ENCODE results near the gene RSBN1L.
A peak's percentile ranks its signal among the peaks of the same experiment; 100 is the strongest.
"Not testable (repeated sequence)": the region's sequence is repeated elsewhere in the genome, so short reads cannot be mapped to it uniquely, and the experiment has no call there.

The RSBN1L gene

DNA sequence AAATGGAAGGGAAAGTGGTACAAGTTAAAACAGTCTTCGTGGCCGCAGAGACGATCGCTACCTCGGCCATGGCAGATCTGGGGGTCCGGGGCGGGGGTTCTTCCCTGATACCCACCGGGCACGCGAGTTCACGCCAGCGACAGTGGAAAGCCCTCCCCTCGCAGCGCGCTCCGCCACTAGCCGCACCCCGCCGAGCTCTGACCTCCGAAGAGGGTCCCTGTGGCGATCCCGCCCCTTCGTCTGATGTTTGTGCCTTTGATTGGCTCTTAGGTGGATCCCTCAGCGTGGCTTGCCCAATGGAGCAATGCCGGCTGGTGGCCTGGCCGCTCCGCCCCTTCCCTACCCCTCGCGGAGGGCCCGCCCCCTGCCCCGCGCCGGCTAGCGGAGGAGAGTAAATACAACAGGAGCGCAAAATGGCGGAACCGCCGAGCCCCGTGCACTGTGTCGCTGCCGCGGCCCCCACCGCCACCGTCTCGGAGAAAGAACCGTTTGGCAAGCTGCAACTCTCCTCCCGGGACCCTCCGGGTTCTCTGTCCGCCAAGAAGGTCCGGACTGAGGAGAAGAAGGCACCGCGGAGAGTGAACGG, at the start of gene RSBN1L:
Gene RSBN1L, plus strand, starts transcription at position 403 of the 586 bp plus-strand sequence. Its CDS starts 11 bp downstream, at position 414.
- DNase-seq, result peak; percentile 98 to 99
- TF ChIP-seq POLR2A (IDR thresholded peaks at IDR 0.05; ENCODE audit: low read length) (peak; percentile 90), GATA1 (IDR thresholded peaks at IDR 0.05; ENCODE audit: low read depth, low read length) (no peak)

DNA sequence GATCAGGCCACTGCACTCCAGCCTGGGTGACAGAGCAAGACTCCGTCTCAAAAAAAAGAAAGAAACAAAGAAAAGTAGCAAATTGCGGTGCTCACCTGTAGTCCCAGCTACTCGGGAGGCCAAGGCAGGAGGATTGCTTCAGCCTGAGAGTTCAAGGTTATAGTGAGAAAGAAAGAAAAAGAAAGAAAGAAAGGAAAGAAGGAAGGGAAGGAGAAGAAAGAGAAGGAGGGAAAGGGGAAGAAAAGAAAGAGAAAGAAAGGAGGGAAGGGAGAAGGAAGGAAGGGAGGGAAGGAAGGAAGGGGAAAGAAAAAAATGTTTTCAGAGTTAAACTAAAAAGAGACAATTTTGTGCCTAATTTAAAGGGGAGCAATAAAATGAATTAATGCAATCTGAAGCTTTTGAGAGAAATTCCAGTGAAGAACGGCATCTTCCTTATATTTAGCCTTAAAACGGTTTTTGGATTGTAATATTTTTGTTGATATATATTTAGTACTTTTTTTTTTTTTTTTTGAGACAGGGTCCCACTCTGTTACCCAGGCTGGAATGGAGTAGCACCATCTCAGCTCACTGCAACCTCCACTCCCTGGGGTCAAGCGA, 47.4 kb upstream of the RSBN1L start:
- DNase-seq, result no peak
- no peak for TF ChIP-seq GATA1 (IDR thresholded peaks at IDR 0.05; ENCODE audit: low read depth, low read length)
- TF ChIP-seq POLR2A (IDR thresholded peaks at IDR 0.05; ENCODE audit: low read length), result no peak

GRCh38 chr7:77649716-77650349, 46.4 kb upstream of the RSBN1L start:
- DNase-seq, result no peak
- no peak for TF ChIP-seq GATA1 (IDR thresholded peaks at IDR 0.05; ENCODE audit: low read depth, low read length)
- no peak for TF ChIP-seq POLR2A (IDR thresholded peaks at IDR 0.05; ENCODE audit: low read length)

DNA sequence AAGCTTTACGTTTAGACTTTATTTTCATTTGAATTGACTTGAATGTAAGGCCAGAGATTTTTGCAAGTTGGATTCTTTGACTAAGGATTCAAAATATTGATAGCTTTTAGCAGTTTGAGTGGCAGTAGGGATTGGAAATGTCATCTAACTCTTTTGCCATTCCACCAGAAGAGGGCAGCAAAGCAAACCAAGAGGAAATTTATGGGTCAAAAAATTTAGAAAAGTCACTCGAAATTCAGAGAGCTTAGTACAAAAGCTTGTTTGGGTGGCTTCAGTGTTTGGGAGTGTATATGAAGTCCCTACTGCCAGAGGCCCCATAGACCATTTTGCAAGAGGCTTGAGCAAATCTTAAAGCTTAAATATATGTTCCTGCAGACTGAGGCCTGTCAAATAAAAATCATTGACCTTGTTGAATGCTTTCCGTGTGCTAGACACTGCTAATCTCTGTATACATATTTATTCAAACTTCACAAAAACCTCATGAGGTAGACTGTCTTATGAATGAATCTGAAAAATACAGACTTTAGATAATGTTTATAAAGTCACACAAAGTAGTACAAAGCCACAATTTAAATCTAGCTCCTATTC, 44.6 kb upstream of the RSBN1L start:
- TF ChIP-seq POLR2A (IDR thresholded peaks at IDR 0.05; ENCODE audit: low read length) (no peak), GATA1 (IDR thresholded peaks at IDR 0.05; ENCODE audit: low read depth, low read length) (no peak)
- DNase-seq, result peak; percentile 51 to 72

DNA sequence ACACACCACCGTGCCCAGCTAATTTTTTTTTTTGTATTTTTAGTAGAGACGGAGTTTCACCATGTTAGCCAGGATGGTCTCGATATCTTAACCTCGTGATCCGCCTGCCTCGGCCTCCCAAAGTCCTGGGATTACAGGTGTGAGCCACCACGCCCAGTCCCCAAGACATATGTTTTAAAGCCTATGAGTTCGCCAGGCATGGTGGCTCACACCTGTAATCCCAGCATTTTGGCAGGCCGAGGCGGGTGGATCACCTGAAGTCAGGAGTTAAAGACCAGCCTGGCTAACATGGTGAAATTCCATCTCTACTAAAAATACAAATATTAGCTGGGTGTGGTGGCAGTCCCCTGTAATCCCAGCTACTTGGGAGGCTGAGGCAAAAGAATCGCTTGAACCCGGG, 43.4 kb upstream of the RSBN1L start:
- DNase-seq, result not testable (repeated sequence)

DNA sequence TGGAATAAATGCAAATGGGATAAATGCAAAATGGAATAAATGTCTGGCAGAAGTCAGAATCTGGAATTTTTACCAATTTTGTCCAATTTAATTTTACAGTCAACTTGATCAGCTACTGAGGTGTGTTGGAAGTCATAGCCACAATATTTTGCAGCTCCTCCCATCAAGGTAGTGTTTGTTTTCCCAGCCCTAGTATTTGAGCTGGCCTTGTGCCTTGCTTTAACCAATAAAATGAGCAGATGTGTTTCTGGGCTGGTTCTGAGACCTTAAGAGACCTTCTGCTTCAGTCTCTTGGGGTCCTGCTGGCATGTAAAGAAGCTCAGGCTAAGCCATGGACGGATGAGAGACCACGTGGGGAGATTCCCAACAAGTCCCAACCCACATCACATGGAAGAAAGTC, 42.7 kb upstream of the RSBN1L start:
- no peak for DNase-seq
- no peak for TF ChIP-seq GATA1 (IDR thresholded peaks at IDR 0.05; ENCODE audit: low read depth, low read length)
- no peak for TF ChIP-seq POLR2A (IDR thresholded peaks at IDR 0.05; ENCODE audit: low read length)

DNA sequence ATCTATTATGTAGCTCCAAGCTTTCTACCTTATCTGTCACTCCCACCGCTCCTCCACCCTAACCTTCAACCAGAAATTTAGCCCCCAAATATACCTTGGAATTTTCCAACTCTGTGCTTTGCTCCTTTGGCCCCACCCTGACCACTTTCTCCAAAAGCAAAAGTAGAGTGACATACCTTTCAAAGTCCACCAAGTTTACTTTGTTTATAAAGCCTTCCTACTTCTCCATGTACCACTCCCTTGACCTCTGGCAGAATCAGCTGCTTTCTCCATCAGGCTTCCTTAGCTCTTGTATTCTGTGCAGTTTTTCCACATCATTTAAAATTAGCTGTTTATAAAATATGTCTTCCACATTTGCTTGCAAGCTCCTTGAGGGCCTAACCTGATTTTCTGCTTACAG, 40.9 kb upstream of the RSBN1L start:
- TF ChIP-seq POLR2A (IDR thresholded peaks at IDR 0.05; ENCODE audit: low read length) (no peak), GATA1 (IDR thresholded peaks at IDR 0.05; ENCODE audit: low read depth, low read length) (no peak)

DNA sequence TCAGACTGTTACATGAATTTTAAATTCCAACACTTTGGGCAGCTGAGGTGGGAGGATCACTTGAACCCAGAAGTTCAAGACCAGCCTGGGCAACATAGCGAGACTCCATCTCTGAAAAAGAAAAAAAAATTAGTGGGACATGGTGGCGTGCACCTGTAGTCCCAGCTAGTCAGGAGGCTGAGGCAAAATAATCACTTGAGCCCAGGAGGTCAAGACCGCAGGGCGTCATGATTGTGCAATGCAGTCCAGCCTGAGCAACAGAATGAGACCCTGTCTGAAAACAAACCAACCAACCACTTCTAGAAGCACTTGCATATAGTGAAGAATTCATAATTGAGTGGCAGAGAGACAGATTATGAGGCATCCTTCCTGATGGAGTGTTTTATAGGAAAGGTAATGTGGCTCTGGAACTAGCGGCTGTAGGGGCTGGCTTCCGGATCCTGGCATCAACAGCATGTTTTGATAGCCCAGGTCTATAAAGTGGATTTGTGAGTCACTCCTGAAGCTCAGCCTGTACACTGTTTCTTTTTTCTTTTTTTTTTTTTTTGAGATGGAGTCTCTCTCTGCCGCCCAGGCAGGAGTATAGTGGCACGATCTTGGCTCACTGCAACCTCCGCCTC, 40.3 kb upstream of the RSBN1L start:
- TF ChIP-seq POLR2A (IDR thresholded peaks at IDR 0.05; ENCODE audit: low read length) (no peak), GATA1 (IDR thresholded peaks at IDR 0.05; ENCODE audit: low read depth, low read length) (no peak)
- DNase-seq, result no peak

More for the DNA sequence above, 40.9 kb upstream of the RSBN1L start:
- DNase-seq, result no peak

- DNase-seq, result peak; percentile 60 to 70
- TF ChIP-seq GATA1 (IDR thresholded peaks at IDR 0.05; ENCODE audit: low read depth, low read length) (no peak), POLR2A (IDR thresholded peaks at IDR 0.05; ENCODE audit: low read length) (no peak)
Measured at GRCh38 chr7:77657427-77658224, 38.6 kb upstream of the RSBN1L start.

DNA sequence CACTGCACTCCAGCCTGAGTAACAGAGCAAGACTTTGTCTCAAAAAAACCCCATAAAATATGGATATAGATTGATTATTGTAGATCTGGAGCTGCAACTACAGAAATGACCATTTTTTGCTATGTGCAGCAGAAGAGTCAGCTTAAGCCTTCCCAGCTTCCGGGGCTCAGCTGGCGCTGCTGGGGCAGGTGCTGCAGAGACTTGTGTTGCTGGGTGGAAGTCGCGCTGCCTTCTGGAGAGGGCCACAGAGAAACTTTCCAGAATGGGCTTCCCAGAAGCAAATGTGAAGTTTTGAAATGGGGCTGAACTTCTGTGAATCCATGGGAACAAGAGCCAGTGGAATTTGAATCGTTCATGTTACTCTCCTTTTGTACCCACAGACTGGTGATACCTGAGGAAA, 37.3 kb upstream of the RSBN1L start:
- DNase-seq, result no peak
- TF ChIP-seq GATA1 (IDR thresholded peaks at IDR 0.05; ENCODE audit: low read depth, low read length), result no peak
- no peak for TF ChIP-seq POLR2A (IDR thresholded peaks at IDR 0.05; ENCODE audit: low read length)

- TF ChIP-seq POLR2A (IDR thresholded peaks at IDR 0.05; ENCODE audit: low read length) (no peak), GATA1 (IDR thresholded peaks at IDR 0.05; ENCODE audit: low read depth, low read length) (no peak)
- DNase-seq, result no peak
Measured at GRCh38 chr7:77661816-77662215, 34.4 kb upstream of the RSBN1L start.

GRCh38 chr7:77662869-77663268, 33.4 kb upstream of the RSBN1L start:
- TF ChIP-seq GATA1 (IDR thresholded peaks at IDR 0.05; ENCODE audit: low read depth, low read length) (no peak), POLR2A (IDR thresholded peaks at IDR 0.05; ENCODE audit: low read length) (no peak)
- DNase-seq, result no peak

DNA sequence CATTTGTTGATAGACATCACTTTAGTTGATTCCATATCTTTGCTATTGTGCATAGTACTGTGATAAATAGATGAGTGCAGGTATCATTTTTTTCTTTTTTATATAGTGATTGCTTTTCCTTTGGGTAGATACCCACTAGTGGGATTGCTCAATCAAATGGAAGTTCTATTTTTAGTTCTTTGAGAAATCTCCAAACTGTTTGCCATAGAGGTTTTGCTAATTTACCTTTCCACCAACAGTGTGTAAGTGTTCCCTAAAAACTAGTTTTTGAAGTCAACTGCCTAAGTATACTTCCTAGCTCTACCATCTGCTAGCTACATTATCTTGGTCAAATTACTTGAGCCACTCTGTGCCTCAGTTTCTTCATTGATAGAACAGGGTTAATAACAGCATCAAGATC, 31.5 kb upstream of the RSBN1L start:
- TF ChIP-seq POLR2A (IDR thresholded peaks at IDR 0.05; ENCODE audit: low read length) (no peak), GATA1 (IDR thresholded peaks at IDR 0.05; ENCODE audit: low read depth, low read length) (no peak)
- DNase-seq, result no peak
